Measurements from ENCODE around the gene C1orf174. TPM values are rescaled to one million over a fixed set of nuclear protein-coding genes. Genes with fewer than 3 reads are reported as not detected.
A peak's percentile ranks its signal among the peaks of the same experiment; 100 is the strongest.

Gene C1orf174
- total and polyA plus RNA-seq, 2 of the 13 experiments (the other 11 are each of a cell fraction or from before 2014, with no cell fraction given), result 21.6 to 31.4 TPM

- no peak; the same call in 1 of the 2 replicates for TF ChIP-seq ZNF121 (CRISPR knock-in tag; IDR thresholded peaks at IDR 0.05)
- no peak for TF ChIP-seq ZNF124 (CRISPR knock-in tag; IDR thresholded peaks at IDR 0.05)
- TF ChIP-seq TOE1 (CRISPR knock-in tag; IDR thresholded peaks at IDR 0.05), result no peak
- no peak for TF ChIP-seq PLRG1 (conservative IDR thresholded peaks at IDR 0.05)
- no peak for TF ChIP-seq ZBTB20 (CRISPR knock-in tag; IDR thresholded peaks at IDR 0.05; ENCODE audit: borderline replicate concordance, low read depth)
- TF ChIP-seq NPAS2 (CRISPR knock-in tag; IDR thresholded peaks at IDR 0.05; ENCODE audit: borderline replicate concordance), result no peak
- TF ChIP-seq THYN1 (CRISPR knock-in tag; IDR thresholded peaks at IDR 0.05; ENCODE audit: borderline replicate concordance, low read depth), result no peak
- no peak for TF ChIP-seq CREBL2 (CRISPR knock-in tag; IDR thresholded peaks at IDR 0.05; ENCODE audit: borderline replicate concordance)
- TF ChIP-seq CBX1 (IDR thresholded peaks at IDR 0.05; ENCODE audit: low read depth), result no peak
- TF ChIP-seq BRD4 (CRISPR knock-in tag; IDR thresholded peaks at IDR 0.05), result peak; percentile 78
- TF ChIP-seq KMT2B (CRISPR knock-in tag; IDR thresholded peaks at IDR 0.05), result peak; percentile 23
- peak; percentile 15 for TF ChIP-seq TAF15 (IDR thresholded peaks at IDR 0.05; ENCODE audit: low read depth, low read length, poor library complexity, severe bottlenecking)
- peak; percentile 77; the same call in 1 of the 2 replicates for TF ChIP-seq ARID2 (CRISPR knock-in tag; IDR thresholded peaks at IDR 0.05; ENCODE audit: borderline replicate concordance)
- no peak for TF ChIP-seq ZNF337 (CRISPR knock-in tag; IDR thresholded peaks at IDR 0.05; ENCODE audit: borderline replicate concordance, low read depth)
- TF ChIP-seq HMG20A (CRISPR knock-in tag; IDR thresholded peaks at IDR 0.05; ENCODE audit: borderline replicate concordance), result no peak
- no peak; the same call in 1 of the 2 replicates for TF ChIP-seq ZNF792 (CRISPR knock-in tag; IDR thresholded peaks at IDR 0.05)
- TF ChIP-seq AHR (CRISPR knock-in tag; IDR thresholded peaks at IDR 0.05), result no peak
- TF ChIP-seq ZNF652 (CRISPR knock-in tag; IDR thresholded peaks at IDR 0.05; ENCODE audit: borderline replicate concordance, low read depth), result no peak; the same call in 1 of the 2 replicates
- no peak; the same call in 1 of the 2 replicates for TF ChIP-seq ZNF317 (CRISPR knock-in tag; IDR thresholded peaks at IDR 0.05)
- no peak; the same call in 1 of the 2 replicates for TF ChIP-seq IRF2 (CRISPR knock-in tag; IDR thresholded peaks at IDR 0.05)
- 0 out of 2 replicates have a peak, but pooled peaks have one; percentile 63 for TF ChIP-seq ZNF138 (CRISPR knock-in tag; IDR thresholded peaks at IDR 0.05; ENCODE audit: low read depth)
- TF ChIP-seq ZNF143 (CRISPR knock-in tag; IDR thresholded peaks at IDR 0.05), result no peak; the same call in none of the 2 replicates
- TF ChIP-seq POLR2G (IDR thresholded peaks at IDR 0.05; ENCODE audit: low read depth, low read length), result peak; percentile 83
- TF ChIP-seq ZNF674 (CRISPR knock-in tag; IDR thresholded peaks at IDR 0.05; ENCODE audit: low read depth), result no peak
- TF ChIP-seq MAX (IDR thresholded peaks at IDR 0.05), result peak; percentile 75
- TF ChIP-seq FOXK1 (CRISPR knock-in tag; IDR thresholded peaks at IDR 0.05; ENCODE audit: borderline replicate concordance, low read depth), result no peak
- TF ChIP-seq GATAD2A (CRISPR knock-in tag; IDR thresholded peaks at IDR 0.05), result peak; percentile 12; the same call in 1 of the 2 replicates
- TF ChIP-seq ZNF329 (CRISPR knock-in tag; IDR thresholded peaks at IDR 0.05; ENCODE audit: low read depth), result no peak
- TF ChIP-seq ZFP41 (CRISPR knock-in tag; IDR thresholded peaks at IDR 0.05; ENCODE audit: borderline replicate concordance), result no peak
- no peak for TF ChIP-seq ZNF468 (CRISPR knock-in tag; IDR thresholded peaks at IDR 0.05)
- TF ChIP-seq, protein P1, sequence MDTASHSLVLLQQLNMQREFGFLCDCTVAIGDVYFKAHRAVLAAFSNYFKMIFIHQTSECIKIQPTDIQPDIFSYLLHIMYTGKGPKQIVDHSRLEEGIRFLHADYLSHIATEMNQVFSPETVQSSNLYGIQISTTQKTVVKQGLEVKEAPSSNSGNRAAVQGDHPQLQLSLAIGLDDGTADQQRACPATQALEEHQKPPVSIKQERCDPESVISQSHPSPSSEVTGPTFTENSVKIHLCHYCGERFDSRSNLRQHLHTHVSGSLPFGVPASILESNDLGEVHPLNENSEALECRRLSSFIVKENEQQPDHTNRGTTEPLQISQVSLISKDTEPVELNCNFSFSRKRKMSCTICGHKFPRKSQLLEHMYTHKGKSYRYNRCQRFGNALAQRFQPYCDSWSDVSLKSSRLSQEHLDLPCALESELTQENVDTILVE (CRISPR knock-in tag; IDR thresholded peaks at IDR 0.05), result peak; percentile 82
- 0 out of 2 replicates have a peak, but pooled peaks have one; percentile 45 for TF ChIP-seq JUN (CRISPR knock-in tag; IDR thresholded peaks at IDR 0.05)
- no peak for TF ChIP-seq GTF3A (CRISPR knock-in tag; conservative IDR thresholded peaks at IDR 0.05)
These were observed at the start of gene C1orf174 (continued) for GRCh38 chr1:3900150-3900968.
